Panc1 (cell line): ENCODE measurements around the gene WNK2. TPM values are rescaled to one million over a fixed set of nuclear protein-coding genes. Genes with fewer than 3 reads are reported as not detected.

ENCODE experiments used
- ATAC-seq: fragments of 200-7000 bp; cut with Tn5 transposase; 2 replicates; pipeline ENCODE4 v1.9.1; 2020; ENCODE audit warnings: mild to moderate bottlenecking, moderate library complexity
- BruUV-seq: library from RNA; stranded (reverse); fragments of 400-500 nt; replicated peaks from 2 replicates; lab custom pipeline; 2021; lab: Mats Ljungman, UMichigan
- CTCF ChIA-PET: fragments of 300-600 bp; sonication (Branson Sonifier 250); formaldehyde crosslinking; loops from one replicate; lab custom pipeline; 2022; ENCODE audit warnings: antibody characterized with exemption; lab: Charles Lee
- POLR2A ChIA-PET: fragments of 300-600 bp; sonication (Branson Sonifier 250); formaldehyde crosslinking; loops from one replicate; lab custom pipeline; 2022; ENCODE audit warnings: antibody characterized with exemption; lab: Charles Lee
- DNase-seq: peaks from one replicate; pipeline ENCODE4 v3.0.0-alpha.2; 2010; ENCODE audit warnings: low read depth, low spot score
- H3K27ac ChIP-seq: 2 replicates; pipeline ENCODE4 v1.5.1; 2011; ENCODE audit warnings: mild to moderate bottlenecking, low read length, inconsistent platforms
- H3K27me3 ChIP-seq: fragments of 200-500 bp; sonication (Bioruptor generic); 2 replicates; pipeline ENCODE4 v1.6.0; 2014; ENCODE audit warnings: low read length, inconsistent platforms; ENCODE audit not compliant: control insufficient read depth, insufficient read depth
- H3K36me3 ChIP-seq: fragments of 200-500 bp; sonication (Bioruptor generic); 2 replicates; pipeline ENCODE4 v1.5.1; 2014; ENCODE audit warnings: inconsistent platforms, mild to moderate bottlenecking, low read length, moderate library complexity; ENCODE audit not compliant: control insufficient read depth, insufficient read depth
- H3K4me1 ChIP-seq: 2 replicates; pipeline ENCODE4 v1.5.1; 2011; ENCODE audit warnings: inconsistent platforms, mild to moderate bottlenecking, low read length, moderate library complexity; ENCODE audit not compliant: control insufficient read depth, insufficient read depth
- H3K4me3 ChIP-seq, 2 experiments: 2 replicates each; pipeline ENCODE4 v1.5.1; 2011 to 2012; ENCODE audit warnings: low read depth in 2 of 2, low read length in 2 of 2, mild to moderate bottlenecking in 2 of 2, inconsistent platforms in 1 of 2, moderate library complexity in 1 of 2
- H3K9me3 ChIP-seq: fragments of 200-500 bp; sonication (Bioruptor generic); 2 replicates; pipeline ENCODE4 v1.5.1; 2014; ENCODE audit warnings: low read depth, mild to moderate bottlenecking, inconsistent platforms, low read length, moderate library complexity; ENCODE audit not compliant: control insufficient read depth, insufficient read depth
- POLR2AphosphoS5 ChIP-seq: IDR thresholded peaks from 2 replicates; pipeline ENCODE4 v1.6.1; 2012; ENCODE audit warnings: mild to moderate bottlenecking, low read depth, low read length, moderate library complexity
- SIN3A ChIP-seq: IDR thresholded peaks from 2 replicates; pipeline ENCODE4 v1.6.1; 2012; ENCODE audit warnings: low read depth, mild to moderate bottlenecking, low read length, moderate library complexity, borderline replicate concordance; ENCODE audit not compliant: insufficient read depth
- TCF7L2 ChIP-seq: IDR thresholded peaks from 2 replicates; pipeline ENCODE4 v1.6.1; 2011; ENCODE audit warnings: mild to moderate bottlenecking, low read depth, low read length, inconsistent platforms
- in situ Hi-C: cut with HindIII; loops from 2 replicates; pipeline ENCODE4 v1.10.0; 2016; ENCODE audit warnings: low sequenced_read_pairs, low pct_unique_long_range_greater_than_20kb
- intact Hi-C: fragments of 100-400 bp; cut with micrococcal nuclease; formaldehyde crosslinking; loops from one replicate; pipeline ENCODE4 v1.10.0; 2022; ENCODE audit not compliant: unreplicated experiment
- total RNA-seq: library from RNA; stranded (reverse); gene quantifications from one replicate; pipeline ENCODE4 v1.2.1, GENCODE V29; 2021; ENCODE audit not compliant: unreplicated experiment
- TF ChIP-seq, protein P1 (sequence below): fragments of 450-650 bp; IDR thresholded peaks from 2 replicates; pipeline ENCODE4 v1.5.1; 2017; ENCODE audit warnings: mild to moderate bottlenecking
- TF ChIP-seq, protein P2 (sequence below), 2 experiments: IDR thresholded peaks; 2 replicates each; pipeline ENCODE4 v1.6.1; 2011 to 2012; ENCODE audit warnings: low read depth in 2 of 2, control low read depth in 1 of 2, low read length in 1 of 2, mild to moderate bottlenecking in 1 of 2, moderate library complexity in 1 of 2; ENCODE audit not compliant: insufficient read depth in 1 of 2

WNK2 gene
- total RNA-seq, 1 experiment from 2014 or later: 13.7 TPM

DNA sequence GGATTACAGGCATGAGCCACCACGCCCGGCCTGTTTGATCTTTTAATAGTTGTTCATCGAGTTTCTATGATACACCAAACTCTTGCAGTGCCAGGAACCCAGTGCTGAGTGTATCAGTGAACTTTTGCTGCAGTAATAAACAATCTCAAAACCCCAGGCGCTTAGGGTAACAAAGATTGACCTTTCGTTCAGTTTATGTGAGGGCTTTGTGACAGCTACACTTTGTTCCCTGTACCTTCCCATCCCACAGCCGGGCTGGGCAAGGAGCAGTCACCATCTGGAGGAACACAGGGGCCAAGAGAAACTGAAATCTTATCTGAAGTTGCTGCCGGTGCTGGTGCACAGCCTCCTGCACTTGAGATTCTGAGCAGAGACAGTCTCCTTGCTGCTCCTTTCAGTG is 17.2 kb upstream of the WNK2 start:
- no TSS peak for BruUV-seq
- no peak for DNase-seq
- POLR2A ChIA-PET: no interaction called here
- intact Hi-C loops: loop anchor here (10.0 kb wide), 1 partner anchor 398 kb away; no protein-coding TSS in a partner anchor
- no peaks in the 10 kb centered on the region for H3K27me3 ChIP-seq
- CTCF ChIA-PET: no interaction called here
- TF ChIP-seq, protein P1, sequence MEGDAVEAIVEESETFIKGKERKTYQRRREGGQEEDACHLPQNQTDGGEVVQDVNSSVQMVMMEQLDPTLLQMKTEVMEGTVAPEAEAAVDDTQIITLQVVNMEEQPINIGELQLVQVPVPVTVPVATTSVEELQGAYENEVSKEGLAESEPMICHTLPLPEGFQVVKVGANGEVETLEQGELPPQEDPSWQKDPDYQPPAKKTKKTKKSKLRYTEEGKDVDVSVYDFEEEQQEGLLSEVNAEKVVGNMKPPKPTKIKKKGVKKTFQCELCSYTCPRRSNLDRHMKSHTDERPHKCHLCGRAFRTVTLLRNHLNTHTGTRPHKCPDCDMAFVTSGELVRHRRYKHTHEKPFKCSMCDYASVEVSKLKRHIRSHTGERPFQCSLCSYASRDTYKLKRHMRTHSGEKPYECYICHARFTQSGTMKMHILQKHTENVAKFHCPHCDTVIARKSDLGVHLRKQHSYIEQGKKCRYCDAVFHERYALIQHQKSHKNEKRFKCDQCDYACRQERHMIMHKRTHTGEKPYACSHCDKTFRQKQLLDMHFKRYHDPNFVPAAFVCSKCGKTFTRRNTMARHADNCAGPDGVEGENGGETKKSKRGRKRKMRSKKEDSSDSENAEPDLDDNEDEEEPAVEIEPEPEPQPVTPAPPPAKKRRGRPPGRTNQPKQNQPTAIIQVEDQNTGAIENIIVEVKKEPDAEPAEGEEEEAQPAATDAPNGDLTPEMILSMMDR: no peak
- TF ChIP-seq POLR2AphosphoS5: no peak
- TF ChIP-seq, protein P2, sequence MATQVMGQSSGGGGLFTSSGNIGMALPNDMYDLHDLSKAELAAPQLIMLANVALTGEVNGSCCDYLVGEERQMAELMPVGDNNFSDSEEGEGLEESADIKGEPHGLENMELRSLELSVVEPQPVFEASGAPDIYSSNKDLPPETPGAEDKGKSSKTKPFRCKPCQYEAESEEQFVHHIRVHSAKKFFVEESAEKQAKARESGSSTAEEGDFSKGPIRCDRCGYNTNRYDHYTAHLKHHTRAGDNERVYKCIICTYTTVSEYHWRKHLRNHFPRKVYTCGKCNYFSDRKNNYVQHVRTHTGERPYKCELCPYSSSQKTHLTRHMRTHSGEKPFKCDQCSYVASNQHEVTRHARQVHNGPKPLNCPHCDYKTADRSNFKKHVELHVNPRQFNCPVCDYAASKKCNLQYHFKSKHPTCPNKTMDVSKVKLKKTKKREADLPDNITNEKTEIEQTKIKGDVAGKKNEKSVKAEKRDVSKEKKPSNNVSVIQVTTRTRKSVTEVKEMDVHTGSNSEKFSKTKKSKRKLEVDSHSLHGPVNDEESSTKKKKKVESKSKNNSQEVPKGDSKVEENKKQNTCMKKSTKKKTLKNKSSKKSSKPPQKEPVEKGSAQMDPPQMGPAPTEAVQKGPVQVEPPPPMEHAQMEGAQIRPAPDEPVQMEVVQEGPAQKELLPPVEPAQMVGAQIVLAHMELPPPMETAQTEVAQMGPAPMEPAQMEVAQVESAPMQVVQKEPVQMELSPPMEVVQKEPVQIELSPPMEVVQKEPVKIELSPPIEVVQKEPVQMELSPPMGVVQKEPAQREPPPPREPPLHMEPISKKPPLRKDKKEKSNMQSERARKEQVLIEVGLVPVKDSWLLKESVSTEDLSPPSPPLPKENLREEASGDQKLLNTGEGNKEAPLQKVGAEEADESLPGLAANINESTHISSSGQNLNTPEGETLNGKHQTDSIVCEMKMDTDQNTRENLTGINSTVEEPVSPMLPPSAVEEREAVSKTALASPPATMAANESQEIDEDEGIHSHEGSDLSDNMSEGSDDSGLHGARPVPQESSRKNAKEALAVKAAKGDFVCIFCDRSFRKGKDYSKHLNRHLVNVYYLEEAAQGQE (IDR thresholded peaks at IDR 0.05; ENCODE audit: insufficient read depth in 1 of 2, low read depth in 2 of 2, low read length in 1 of 2): no peak
- no peak for TF ChIP-seq TCF7L2
- no peak for TF ChIP-seq SIN3A
- no peaks in the 10 kb centered on the region for H3K9me3 ChIP-seq
- H3K4me1 ChIP-seq: no peaks in the 10 kb centered on the region
- in situ Hi-C loops: no loop called here
- ATAC-seq: no peak
- no peak overlapping the region for H3K4me3 ChIP-seq
- H3K27ac ChIP-seq: no peak overlapping the region
- H3K36me3 ChIP-seq: no peaks in the 10 kb centered on the region

DNA sequence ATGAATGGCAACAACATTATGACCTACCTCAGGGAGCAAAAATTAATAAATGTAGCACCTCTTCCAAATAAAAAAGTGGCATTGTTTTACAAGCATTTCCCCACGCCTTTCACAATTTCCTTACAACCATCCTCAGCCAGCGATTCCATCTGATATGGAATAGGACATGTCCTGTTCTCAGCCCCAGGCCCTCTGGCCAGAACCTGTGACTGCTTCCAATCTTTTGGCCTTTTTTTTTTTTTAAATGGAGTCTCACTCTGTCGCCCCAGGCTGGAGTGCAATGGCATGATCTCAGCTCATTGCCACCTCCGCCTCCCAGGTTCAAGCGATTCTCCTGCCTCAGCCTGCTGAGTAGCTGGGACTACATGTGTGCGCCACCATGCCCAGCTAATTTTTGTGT is 16.8 kb upstream of the WNK2 start:
- ATAC-seq (no peak), DNase-seq (no peak)
- H3K4me1 ChIP-seq: no peaks in the 10 kb centered on the region
- POLR2A ChIA-PET: no interaction called here
- no peaks in the 10 kb centered on the region for H3K9me3 ChIP-seq
- intact Hi-C loops: loop anchor here (10.0 kb wide), 1 partner anchor 398 kb away; no protein-coding TSS in a partner anchor
- H3K4me3 ChIP-seq: no peak overlapping the region
- H3K27ac ChIP-seq: no peak overlapping the region
- no TSS peak for BruUV-seq
- no peaks in the 10 kb centered on the region for H3K36me3 ChIP-seq
- TF ChIP-seq TCF7L2 (no peak), SIN3A (no peak), POLR2AphosphoS5 (no peak)
- TF ChIP-seq, protein P1: no peak
- TF ChIP-seq, protein P2 (IDR thresholded peaks at IDR 0.05; ENCODE audit: insufficient read depth in 1 of 2, low read depth in 2 of 2, low read length in 1 of 2): no peak
- H3K27me3 ChIP-seq: no peaks in the 10 kb centered on the region
- in situ Hi-C loops: no loop called here
- CTCF ChIA-PET: no interaction called here
